HG02642 (cell line): Measurements from ENCODE around the gene RPP25L.

Experiments
- ATAC-seq: cut with Tn5 transposase; IDR thresholded peaks from one replicate; pipeline ENCODE4 v1.9.1; 2021; ENCODE audit warnings: mild to moderate bottlenecking; ENCODE audit not compliant: unreplicated experiment, poor library complexity

The RPP25L gene

DNA sequence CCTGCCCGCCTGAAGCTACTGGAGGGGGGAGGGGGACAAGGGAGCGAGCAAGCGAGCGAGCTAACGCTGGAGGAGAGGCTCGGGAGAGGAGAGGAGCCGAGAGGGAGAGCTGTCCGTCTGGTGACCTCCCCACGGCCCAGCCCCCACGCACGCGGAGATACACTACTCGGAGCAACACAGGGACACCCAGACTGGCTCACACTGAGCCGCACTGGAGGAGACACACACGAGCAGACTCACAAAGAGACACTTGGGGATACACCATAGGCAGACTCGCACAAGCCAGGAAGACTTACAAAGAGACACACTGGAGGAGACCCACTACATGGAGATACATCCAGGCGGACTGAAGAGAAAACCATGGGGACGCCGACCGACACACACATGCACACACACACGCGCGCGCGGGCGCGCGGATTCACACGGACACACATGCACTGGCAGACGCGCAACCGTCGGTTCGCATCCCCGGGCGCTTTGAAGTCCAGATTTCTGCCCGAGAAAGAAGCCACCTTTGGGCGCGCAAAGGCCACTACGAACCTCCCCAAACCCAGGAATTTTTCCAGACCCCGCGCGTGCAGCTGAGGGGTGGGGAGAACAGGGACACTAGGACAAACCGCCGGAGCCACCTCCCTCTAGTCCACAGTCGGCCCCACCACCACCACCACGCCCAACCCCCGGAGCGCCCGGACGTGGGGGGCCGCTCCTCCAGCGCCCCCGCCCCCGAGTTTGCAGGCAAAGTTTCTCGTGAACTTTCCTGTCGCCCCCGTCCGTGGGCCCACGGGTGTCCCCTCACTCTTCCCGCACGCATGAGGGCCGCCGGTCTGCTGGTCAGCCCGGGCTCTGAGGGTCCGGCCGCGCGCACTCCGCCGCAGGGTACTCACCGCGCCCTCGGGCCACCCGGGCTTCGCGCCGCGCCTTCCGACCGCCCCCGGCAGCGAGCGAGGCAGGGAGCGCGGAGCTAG lies 22.9 kb downstream of the RPP25L start:
- ATAC-seq = no peak

DNA sequence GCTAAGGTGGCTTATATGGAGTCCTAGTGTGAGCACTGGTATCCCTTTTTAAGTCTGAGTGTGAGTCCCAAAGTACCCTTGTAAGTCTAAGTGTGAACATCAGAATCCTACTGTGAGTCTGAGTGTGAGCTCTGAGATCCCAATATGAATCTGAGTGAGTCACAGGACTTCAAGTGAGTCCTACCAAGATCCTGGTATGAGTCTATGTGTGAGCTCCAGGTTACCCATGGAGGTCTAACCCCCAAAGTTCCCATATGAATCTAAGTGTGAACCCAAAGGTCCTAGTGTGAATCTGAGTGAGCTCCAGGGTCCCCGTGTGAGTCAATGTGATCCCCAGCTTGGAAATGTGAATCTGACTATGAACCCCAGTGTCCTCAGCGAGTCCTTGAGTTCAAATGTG lies 24.6 kb downstream of the RPP25L start:
- ATAC-seq = no peak

DNA sequence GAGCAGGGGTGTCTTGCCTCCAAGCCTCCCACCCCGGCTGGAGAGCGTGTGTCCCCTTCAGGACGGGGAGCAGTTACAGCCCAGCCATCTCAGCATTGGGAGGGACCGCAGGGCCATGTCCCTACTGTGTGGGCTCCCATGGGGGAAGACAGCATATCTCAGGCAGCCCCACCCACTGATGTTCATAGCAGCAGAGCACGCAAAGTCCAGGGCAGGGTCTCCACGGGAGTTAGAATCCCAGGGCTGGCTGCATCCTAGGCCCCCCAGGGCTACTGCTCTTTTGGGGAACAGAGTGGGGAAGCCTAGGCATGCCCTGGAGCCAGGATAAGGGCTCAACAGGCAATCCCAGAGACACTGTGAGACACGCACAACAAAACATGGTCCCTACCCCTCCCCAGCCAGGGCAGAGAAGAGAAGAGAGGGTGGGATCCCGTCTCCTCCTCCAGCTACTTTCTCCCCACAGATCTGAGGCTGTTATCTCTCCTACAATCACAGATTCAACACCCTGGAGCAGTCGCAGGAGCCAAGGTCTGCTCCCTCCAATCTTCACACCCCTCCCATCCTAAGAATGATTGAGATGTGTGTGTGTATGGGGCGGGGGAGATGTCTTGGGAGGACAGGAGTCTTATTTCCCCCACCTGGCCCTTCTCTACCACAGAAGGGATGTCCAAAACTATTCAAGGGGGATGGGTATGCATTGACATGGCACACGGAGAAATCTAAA lies 25.8 kb downstream of the RPP25L start:
- no peak for ATAC-seq

DNA sequence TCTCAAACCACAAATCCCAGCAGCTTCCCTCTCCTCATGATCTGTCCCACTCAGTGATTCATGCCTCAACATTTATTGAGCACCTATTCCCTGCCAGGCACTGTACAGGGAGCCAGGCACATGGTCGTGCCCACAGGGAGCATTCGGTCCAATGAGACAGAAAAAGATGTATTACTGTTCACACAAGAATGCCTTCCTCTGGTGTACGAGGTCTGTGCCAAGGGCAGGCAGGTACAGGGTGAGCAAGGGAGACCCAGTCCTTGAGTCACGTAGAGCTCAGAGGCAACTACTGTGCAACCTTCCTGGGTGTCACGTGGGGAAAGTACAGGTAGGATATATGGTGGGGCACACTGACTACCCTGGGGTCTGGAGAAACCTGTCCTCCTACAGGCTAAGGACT lies 26.9 kb downstream of the RPP25L start:
- no peak for ATAC-seq

DNA sequence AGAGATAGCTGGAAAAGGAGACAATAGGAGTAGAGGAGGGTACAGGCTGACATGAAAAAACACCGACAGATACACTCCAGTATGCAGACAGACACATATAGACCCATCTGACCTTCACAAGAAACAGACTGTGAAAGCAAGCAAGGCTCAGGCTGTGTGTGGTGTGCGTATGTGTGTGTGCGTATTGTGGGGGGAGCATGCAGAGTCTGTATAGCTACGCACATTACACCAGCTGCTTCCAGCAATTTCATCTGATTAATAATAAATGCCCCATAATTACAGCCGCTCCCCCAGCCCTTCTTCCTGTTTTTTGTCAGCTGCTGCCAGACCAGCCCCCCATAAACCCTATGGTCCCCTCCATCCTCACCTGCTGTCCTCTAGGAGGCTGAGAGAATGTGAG lies 29.1 kb downstream of the RPP25L start:
- no peak for ATAC-seq

DNA sequence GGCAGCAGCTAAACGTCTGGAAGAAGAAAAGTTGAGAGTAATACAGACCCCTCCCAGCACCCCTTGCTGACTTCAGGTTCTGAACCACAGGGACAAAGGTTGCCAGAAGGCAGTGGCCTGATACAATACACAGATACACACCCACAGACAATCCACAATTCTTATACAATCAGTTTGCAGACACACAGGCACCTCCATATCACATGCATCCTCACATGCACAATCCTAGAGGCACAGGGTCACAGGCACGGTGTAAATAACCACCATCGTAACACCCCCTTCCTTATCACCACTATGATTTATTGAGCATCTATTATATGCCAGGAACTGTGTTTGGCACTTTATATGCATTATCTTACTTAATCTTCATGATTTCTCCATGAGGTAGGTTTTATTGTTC lies 30.6 kb downstream of the RPP25L start:
- ATAC-seq = no peak

DNA sequence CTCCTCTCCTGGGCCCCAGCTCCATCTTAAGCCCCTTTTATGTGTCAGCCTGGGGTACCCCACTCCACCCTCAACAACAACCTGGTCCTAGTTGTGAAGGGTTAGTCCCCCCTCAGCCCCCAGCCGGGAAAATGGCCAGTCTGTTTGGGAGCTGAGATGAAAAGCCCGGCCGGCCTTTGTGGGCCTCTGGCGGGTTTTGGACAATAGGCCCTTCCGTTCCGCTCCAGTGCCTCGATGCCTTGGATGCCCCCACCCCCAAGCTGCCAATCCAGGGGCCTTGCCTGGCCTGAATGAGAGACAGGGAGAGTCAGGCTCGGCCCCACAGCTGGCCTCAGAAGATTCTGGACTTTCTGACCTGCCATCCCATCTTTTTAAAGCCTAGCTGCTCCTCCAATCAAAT lies 31.5 kb downstream of the RPP25L start:
- no peak for ATAC-seq

- ATAC-seq = no peak
Measured at GRCh38 chr9:34579808-34580163, 32.1 kb downstream of the RPP25L start.

DNA sequence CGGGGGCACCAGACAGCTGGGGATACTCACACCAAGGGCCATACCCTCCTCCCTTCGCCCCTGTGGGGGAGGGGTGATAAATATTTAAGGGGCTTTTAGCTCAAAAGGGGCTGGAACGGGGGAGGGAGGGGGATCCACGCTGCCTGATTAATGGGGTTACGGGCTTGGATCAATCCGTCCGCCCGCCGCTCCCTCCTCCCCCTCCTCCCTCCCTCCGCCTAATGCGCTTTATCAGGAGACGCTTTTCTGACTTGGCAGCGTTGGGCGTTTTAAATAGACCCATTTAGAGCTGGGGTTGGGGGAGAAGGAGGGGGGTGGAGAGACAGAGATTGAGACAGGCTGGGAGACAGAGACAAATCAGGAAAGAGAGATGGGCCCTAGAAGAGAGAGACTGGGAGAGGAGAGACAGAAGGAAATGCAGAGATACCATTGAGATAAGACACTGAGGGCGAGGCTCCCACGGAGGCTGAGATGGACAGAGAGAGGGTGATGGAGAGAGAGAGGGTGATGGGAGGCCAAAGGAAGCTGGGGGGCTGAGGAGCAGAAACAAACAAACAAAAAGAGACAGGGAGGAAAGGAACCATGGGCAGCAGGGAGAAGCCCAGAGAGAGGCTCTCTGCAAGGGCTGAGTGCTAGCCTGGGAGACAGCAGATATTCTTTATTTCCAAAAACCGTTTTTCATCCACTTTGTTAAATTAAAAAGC lies 32.6 kb downstream of the RPP25L start:
- no peak for ATAC-seq

GRCh38 chr9:34578241-34579103 lies 33.4 kb downstream of the RPP25L start:
- no peak for ATAC-seq

GRCh38 chr9:34577400-34578240 lies 34.3 kb downstream of the RPP25L start:
- no peak for ATAC-seq

- no peak for ATAC-seq
Measured at GRCh38 chr9:34576597-34577399, 35.1 kb downstream of the RPP25L start.

DNA sequence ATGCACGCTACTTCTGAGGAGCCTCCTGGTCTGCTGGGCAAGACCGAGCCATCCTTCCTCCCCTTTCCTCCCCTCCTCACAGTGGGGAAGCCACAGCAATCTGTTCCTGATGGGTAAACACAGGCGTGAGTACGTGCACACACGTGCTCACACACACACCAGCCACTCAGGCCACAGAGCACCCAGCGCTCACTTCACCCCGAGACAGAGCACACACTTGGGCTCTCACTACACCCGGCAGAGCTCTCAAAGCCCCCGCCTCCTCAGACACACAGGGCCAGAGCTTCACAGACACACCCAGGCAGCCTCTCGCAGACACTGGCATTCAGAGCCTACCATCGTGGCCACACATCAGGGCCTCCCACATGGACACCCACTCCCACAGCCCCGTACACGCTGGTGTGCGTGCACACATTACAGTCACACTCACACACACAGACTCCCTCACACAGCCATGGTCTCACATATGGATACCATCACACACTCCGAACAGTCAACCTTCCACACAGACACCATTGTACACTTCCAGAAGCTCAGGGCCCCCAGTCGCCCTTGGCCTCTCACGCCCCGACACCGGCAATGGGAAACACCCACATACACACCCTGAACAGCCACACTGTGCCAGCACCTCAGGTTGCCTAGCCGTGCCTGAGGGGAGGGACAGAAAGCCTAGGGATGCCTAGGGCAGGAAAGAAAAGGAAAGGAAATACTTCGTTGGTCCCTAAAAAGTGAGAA lies 35.9 kb downstream of the RPP25L start:
- ATAC-seq = no peak

GRCh38 chr9:34575241-34575640 lies 36.7 kb downstream of the RPP25L start:
- ATAC-seq = no peak

DNA sequence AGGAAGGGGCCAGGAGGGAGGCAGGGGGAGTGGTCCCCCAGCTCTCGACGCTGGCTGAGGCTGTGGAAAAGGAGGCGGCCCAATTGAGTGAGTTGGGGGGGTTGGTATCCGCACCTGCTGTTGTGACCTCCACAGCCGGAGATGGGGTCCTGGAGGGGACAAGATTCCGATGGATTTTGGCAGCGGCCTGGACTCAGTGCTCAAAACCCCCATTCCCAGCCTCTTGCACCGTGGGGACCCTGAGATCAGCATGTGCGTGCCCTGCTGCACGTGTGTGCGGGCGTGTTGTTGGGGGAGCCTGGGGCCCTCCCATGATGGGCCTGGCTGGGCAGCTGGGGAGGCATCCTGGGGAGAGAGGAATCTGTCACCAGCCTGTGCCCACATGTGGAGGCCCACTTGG lies 37.3 kb downstream of the RPP25L start:
- no peak for ATAC-seq

DNA sequence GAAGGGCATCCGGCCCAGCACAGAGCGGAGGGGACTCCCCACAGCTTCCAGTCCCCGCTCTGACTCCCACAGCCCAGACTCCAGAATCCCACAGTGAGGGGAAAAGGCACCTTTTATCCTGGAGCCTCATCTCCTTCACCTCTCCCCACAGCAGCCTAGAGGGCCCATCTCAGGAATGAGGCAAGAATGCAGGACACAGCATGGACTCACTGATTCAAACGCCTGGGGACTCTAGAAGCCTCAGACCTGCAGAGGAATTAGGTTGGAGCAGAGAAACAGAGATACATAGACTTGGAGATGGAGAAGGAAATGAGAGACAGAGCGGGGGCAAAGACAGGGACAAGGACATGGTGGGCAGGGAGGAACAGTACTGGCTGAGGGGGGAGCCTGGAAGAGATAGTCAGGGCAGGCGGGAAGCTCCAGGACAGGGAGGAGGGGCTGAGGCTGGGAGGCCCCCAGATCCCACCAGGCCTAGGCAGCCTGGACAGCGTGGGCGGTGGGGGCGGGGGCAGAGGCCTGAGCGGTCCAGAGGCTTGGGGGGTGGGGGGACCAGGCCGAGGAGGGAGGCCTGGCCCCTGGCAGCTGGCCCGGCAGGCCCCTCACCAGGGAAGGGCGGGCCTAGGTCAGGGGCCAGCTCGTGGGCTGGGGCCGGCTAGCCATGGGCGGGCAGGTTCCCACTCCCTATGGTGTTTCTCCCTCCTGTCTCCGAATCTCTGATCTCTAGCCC lies 38.1 kb downstream of the RPP25L start:
- no peak for ATAC-seq

DNA sequence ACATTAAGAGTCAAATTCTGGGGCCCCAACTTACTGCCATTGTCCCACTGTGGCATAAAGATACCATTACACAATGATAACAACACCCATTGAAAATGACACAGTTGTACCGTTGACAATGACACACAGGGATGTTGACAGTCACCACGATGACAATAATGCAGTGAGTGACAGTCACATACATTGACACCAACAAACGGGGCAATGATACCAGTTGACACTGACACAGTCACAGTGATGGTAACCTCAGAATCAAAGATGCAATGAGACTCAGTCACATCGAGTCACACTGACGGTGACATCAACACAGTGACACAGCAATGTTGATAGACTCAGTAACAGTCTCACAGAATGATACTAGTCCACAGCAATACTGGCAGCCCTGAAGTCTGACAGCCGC lies 39.3 kb downstream of the RPP25L start:
- no peak for ATAC-seq
